Measurements from ENCODE around the gene ITGA2.

The ITGA2 gene

GRCh38 chr5:53055365-53055764, 66.2 kb downstream of the ITGA2 start:
- no peak for DNase-seq (ENCODE audit: low read depth in 3 of 3, low spot score in 1 of 3)

GRCh38 chr5:53059281-53059680, 70.1 kb downstream of the ITGA2 start:
- DNase-seq (ENCODE audit: low read depth in 3 of 3, low spot score in 1 of 3), result no peak

GRCh38 chr5:53063176-53063575, 74.0 kb downstream of the ITGA2 start:
- no peak for DNase-seq (ENCODE audit: low read depth in 3 of 3, low spot score in 1 of 3)

GRCh38 chr5:53063791-53064190, 74.6 kb downstream of the ITGA2 start:
- no peak for DNase-seq (ENCODE audit: low read depth in 3 of 3, low spot score in 1 of 3)

DNA sequence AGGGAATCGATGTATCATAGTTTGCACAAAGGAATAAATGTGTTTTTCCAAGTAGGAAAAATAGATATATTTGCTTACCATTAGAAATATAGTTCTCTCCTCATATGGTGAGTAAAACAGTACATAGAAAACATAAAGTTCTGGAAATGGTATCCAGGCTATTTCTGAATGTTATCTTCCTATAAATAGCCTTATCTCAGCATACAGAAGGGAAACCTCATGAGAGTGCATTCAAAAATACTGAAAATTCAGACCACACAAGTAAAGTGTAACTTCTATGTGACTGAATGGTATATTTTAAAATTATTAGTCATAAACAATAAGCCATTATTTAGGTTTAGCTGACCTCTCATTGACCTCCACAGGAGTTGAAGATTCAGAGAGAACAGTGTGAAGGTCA, 76.9 kb downstream of the ITGA2 start:
- no peak for DNase-seq (ENCODE audit: low read depth in 3 of 3, low spot score in 1 of 3)

- no peak for DNase-seq (ENCODE audit: low read depth in 3 of 3, low spot score in 1 of 3)
Observed at GRCh38 chr5:53067641-53068040, 78.5 kb downstream of the ITGA2 start.

DNA sequence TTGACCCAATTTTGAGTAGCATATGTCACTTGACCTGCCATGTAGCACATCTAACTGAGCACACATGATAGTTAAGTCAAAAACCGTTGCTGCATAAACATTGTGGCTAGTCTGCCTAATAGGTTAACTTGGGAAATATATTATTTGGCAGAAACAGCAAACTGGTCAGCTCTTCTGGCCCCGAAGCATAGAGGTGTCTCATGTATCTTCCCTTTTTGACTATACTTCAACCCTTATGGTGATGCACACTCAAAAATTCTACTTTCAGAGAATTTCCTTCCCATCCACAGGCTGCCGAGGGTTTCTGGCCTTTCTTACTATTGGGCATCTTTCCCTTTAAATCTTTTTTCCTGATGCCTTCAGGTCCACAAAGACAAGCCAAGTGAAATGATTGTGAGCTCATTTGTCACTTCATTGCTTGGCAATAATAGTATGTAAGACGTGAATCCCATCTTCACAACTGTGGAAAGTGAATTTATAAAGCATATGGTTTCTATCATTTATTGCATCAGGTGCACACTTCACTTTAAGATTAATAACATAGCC, 79.2 kb downstream of the ITGA2 start:
- DNase-seq (ENCODE audit: low read depth in 3 of 3, low spot score in 1 of 3), result no peak

DNA sequence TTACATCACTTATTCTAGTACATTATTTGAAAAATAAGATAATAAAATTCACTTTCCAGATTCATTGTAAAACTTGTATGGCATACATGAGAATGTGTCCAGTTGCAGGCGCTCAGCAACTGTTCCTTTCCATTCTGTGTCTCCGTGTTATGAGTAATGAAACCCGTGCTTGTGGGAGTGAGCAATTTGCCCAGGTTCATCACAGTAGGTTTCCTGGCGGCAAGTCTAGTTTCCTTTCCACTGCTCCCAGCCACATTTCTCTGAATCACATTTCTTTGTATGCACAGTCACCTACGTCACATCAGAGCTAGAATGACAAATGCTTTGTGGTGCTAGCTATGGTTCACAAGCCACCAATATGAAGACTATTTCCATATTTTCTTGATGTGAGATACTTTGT, 80.5 kb downstream of the ITGA2 start:
- peak in 2 of 3 donors; percentile 2 to 9 for DNase-seq (ENCODE audit: low read depth in 3 of 3, low spot score in 1 of 3)

- DNase-seq (ENCODE audit: low read depth in 3 of 3, low spot score in 1 of 3), result no peak
Observed at GRCh38 chr5:53071298-53071697, 82.1 kb downstream of the ITGA2 start.

- no peak for DNase-seq (ENCODE audit: low read depth in 3 of 3, low spot score in 1 of 3)
Observed at GRCh38 chr5:53071738-53072137, 82.6 kb downstream of the ITGA2 start.

- DNase-seq (ENCODE audit: low read depth in 3 of 3, low spot score in 1 of 3), result no peak
Observed at GRCh38 chr5:53073348-53073747, 84.2 kb downstream of the ITGA2 start.

GRCh38 chr5:53076014-53076583, 86.9 kb downstream of the ITGA2 start:
- no peak for DNase-seq (ENCODE audit: low read depth in 3 of 3, low spot score in 1 of 3)

DNA sequence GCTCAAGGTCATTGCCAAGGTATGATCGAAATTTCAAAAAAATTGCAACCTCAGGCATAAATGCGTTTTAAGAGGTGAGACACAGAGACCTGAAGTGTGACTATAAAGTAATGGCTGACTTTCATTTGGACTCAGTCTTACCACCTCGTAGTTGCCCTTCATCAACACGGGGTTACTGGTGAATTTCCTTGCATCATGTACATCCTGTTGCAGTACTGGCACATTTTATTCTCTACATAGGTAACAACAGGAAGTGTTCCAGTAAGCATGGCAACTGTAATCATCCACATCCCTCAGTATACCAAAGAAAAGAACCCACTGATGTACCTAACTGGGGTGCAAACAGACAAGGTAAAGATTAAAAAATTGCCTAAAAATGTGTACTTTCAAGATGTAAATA, 91.1 kb downstream of the ITGA2 start:
- DNase-seq (ENCODE audit: low read depth in 3 of 3, low spot score in 1 of 3), result no peak

- DNase-seq (ENCODE audit: low read depth in 3 of 3, low spot score in 1 of 3), result no peak
Observed at GRCh38 chr5:53083927-53084326, 94.8 kb downstream of the ITGA2 start.

- DNase-seq (ENCODE audit: low read depth in 3 of 3, low spot score in 1 of 3), result no peak
Observed at GRCh38 chr5:53084546-53085255, 95.5 kb downstream of the ITGA2 start.

- no peak for DNase-seq (ENCODE audit: low read depth in 3 of 3, low spot score in 1 of 3)
Observed at GRCh38 chr5:53087171-53087570, 98.0 kb downstream of the ITGA2 start.

DNA sequence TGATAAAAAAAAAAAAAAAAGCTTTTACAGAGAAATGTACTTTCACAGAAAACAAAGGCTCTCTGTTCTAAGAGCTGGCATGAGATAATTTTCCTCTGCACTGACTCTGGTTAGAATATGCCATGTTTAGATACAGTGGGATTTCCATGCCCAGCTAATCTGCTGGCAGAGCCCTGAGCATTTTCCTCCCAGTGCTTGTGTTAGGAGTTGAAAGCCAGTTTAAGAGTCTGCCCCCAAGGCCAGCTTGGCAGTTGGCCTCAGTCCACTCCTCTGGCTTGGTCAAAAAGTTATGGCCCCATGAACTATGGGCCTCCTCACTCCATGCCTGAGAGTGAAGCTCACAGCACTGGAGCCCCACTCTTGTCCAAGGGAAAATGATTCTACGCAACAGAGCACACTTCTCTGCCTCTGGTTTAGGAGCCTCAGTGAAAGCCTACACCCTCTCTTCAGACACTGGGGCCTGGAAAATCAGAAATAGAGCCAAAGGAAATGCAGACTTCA, 98.5 kb downstream of the ITGA2 start:
- DNase-seq (ENCODE audit: low read depth in 3 of 3, low spot score in 1 of 3), result no peak

- DNase-seq (ENCODE audit: low read depth in 3 of 3, low spot score in 1 of 3), result no peak
Observed at GRCh38 chr5:53089481-53089991, 100.4 kb downstream of the ITGA2 start.

DNA sequence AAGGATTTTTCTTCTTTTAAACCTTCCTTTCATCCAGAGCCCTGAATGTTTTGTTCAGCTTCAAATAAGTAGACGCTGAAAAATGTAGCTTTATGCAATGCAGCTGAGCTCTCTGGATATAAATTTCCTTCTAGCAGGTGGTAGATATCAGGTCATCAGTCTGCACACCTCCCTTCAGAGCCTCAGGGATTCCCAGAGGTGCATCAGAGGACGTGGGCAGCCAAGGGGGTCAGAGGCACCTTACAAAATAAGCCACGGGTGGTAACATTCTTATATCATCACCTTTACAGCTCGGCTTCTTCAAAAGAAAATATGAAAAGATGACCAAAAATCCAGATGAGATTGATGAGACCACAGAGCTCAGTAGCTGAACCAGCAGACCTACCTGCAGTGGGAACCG, 101.1 kb downstream of the ITGA2 start:
- no peak for DNase-seq (ENCODE audit: low read depth in 3 of 3, low spot score in 1 of 3)

DNA sequence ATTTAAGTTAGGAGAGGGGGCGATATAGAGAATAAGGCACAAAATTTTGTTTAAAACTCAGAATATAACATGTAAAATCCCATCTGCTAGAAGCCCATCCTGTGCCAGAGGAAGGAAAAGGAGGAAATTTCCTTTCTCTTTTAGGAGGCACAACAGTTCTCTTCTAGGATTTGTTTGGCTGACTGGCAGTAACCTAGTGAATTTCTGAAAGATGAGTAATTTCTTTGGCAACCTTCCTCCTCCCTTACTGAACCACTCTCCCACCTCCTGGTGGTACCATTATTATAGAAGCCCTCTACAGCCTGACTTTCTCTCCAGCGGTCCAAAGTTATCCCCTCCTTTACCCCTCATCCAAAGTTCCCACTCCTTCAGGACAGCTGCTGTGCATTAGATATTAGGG, 102.1 kb downstream of the ITGA2 start:
- DNase-seq (ENCODE audit: low read depth in 3 of 3, low spot score in 1 of 3), result no peak

DNA sequence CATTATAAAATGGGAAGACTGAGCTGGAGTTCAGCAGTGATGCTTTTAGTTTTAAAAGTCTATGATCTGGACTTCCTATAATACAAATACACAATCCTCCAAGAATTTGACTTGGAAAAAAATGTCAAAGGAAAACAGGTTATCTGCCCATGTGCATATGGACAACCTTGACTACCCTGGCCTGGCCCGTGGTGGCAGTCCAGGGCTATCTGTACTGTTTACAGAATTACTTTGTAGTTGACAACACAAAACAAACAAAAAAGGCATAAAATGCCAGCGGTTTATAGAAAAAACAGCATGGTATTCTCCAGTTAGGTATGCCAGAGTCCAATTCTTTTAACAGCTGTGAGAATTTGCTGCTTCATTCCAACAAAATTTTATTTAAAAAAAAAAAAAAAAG, 103.1 kb downstream of the ITGA2 start:
- no peak for DNase-seq (ENCODE audit: low read depth in 3 of 3, low spot score in 1 of 3)

DNA sequence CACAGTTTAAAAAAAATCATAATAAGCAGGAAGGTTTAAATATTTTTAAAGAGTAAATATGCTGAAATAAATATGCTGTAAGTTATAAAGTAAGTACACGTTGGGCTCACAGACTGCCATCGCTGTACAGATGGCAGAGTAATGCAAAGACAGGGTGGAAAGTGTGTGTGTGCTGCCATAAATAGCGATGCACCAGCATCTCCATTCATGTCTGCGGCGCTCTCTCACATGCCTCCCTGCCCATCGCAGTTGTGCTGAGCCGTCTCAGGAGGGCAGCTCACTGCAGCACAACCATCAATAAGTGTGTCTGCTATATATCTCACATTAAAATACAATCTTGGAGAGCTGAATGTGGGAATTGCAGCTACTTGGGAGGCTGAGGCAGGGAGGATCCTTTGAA, 106.1 kb downstream of the ITGA2 start:
- DNase-seq (ENCODE audit: low read depth in 3 of 3, low spot score in 1 of 3), result no peak
